Measurements from ENCODE around the gene IRAK4. TPM values are rescaled to one million over a fixed set of nuclear protein-coding genes. Genes with fewer than 3 reads are reported as not detected.

The IRAK4 gene
- total RNA-seq, 6 experiments from 2014 or later: 11.5 to 13.1 (median 12.0) TPM

DNA sequence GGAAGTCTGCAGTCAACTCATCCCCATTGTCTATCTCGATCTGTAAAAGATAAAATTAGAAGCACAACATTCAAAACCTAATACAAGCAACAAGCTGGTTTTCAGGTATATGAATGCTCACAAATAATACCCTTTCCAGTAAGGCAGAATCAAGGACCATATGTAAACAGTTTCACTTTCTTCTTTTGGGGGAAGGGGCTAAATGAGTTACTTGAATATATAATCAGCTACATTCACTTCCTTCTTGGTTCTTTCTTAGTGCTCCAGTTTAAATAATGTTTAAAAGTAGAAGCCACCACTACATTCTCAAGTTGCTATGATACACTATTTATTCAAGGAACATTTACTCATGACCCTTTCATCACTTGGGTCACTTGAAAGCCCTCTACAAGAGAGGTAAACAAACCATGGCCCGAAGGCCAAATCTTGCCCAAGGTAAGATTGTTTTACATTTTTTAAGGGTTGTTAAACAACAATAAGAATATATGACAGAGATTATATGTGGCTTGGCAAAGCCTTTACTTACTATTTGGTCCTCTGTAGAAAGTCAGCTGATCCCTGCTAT, 37.0 kb downstream of the IRAK4 start:
- TF ChIP-seq, protein P1, sequence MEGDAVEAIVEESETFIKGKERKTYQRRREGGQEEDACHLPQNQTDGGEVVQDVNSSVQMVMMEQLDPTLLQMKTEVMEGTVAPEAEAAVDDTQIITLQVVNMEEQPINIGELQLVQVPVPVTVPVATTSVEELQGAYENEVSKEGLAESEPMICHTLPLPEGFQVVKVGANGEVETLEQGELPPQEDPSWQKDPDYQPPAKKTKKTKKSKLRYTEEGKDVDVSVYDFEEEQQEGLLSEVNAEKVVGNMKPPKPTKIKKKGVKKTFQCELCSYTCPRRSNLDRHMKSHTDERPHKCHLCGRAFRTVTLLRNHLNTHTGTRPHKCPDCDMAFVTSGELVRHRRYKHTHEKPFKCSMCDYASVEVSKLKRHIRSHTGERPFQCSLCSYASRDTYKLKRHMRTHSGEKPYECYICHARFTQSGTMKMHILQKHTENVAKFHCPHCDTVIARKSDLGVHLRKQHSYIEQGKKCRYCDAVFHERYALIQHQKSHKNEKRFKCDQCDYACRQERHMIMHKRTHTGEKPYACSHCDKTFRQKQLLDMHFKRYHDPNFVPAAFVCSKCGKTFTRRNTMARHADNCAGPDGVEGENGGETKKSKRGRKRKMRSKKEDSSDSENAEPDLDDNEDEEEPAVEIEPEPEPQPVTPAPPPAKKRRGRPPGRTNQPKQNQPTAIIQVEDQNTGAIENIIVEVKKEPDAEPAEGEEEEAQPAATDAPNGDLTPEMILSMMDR (IDR thresholded peaks at IDR 0.05): no peak
- H3K36me3 Mint-ChIP-seq (ENCODE audit: low read depth): peaks cover 22% of the 10 kb centered on the region
- H3K4me3 Mint-ChIP-seq: no peak overlapping the region
- H3K9me3 Mint-ChIP-seq: no peaks in the 10 kb centered on the region
- H3K27me3 Mint-ChIP-seq (ENCODE audit: insufficient read depth): no peaks in the 10 kb centered on the region
- no peaks in the 10 kb centered on the region for H3K4me1 Mint-ChIP-seq (ENCODE audit: low read depth)
- DNase-seq: no peak
- no peak overlapping the region for H3K27ac Mint-ChIP-seq

DNA sequence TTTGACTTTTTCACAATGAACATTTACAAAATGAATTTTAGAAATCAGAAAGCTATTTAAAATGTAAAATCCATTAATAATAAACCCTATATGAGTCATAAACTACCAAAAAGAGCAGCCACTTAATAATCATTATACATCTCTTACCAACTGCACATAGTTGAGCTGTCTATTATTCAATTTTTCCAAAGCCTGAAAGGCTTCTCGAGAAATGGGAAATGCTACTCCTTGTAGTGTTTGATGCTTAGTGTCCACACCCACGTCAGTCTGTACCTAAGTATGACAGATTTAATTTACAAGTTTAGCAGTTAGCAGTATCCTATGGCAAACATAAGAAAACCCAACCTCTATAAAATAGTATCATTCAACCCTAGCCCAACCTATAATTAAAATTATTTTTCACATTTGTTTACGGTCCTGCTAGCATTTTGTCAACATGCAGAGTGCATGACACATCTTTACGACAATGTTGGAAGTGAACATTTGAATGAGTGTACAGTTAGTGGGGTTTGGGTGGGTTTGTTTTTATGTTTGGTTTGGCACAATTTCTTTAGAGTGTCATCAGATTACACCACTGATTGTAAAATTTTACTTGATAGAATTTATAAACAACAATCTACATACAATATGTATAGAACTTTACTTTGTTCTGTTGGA, 38.9 kb downstream of the IRAK4 start:
- Mint-ChIP-seq H3K27ac (no peak overlapping the region), H3K27me3 (ENCODE audit: insufficient read depth) (no peaks in the 10 kb centered on the region), H3K9me3 (no peaks in the 10 kb centered on the region), H3K4me3 (no peak overlapping the region), H3K36me3 (ENCODE audit: low read depth) (peaks cover 22% of the 10 kb centered on the region), H3K4me1 (ENCODE audit: low read depth) (no peaks in the 10 kb centered on the region)
- DNase-seq: no peak
- TF ChIP-seq, protein P1 (IDR thresholded peaks at IDR 0.05): no peak

DNA sequence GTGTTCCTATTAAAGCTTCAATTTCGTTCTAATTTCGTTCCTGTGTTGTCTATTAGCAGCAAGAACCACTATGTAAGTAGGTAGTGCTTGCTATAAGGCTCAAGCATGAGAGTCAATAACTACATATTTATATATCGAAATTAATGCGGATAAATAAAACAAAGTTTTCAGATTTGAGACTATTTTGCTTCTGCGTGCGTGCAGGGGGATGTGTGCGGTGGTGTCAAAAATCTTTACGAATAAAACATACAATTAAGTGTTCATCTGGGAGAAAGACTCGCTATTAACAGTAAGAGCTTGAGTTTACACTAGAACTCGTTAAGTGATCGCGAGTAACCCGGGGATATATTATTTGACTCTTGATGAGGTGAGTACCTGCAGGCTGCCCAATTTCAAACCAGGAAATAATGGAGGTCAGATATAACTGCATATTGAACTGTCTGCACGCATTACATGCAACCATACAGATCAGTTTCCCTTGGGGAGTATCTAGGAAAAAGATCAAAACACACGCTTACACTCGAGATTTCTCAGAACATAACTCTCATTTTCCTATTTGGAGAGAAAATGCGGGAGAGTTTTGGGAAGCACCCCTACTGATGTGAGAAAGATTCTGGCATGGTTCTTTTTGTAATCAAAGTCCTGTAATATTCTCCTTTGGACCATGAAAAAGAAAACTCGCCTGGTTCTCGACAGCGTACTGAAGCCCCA, 46.6 kb downstream of the IRAK4 start:
- Mint-ChIP-seq H3K4me3 (peak overlapping the region; percentile 95), H3K27me3 (ENCODE audit: insufficient read depth) (no peaks in the 10 kb centered on the region), H3K4me1 (ENCODE audit: low read depth) (peaks cover 29% of the 10 kb centered on the region), H3K36me3 (ENCODE audit: low read depth) (peaks cover 4% of the 10 kb centered on the region), H3K27ac (peak overlapping the region; percentile 99), H3K9me3 (no peaks in the 10 kb centered on the region)
- TF ChIP-seq, protein P1 (IDR thresholded peaks at IDR 0.05): no peak
- no peak for DNase-seq

DNA sequence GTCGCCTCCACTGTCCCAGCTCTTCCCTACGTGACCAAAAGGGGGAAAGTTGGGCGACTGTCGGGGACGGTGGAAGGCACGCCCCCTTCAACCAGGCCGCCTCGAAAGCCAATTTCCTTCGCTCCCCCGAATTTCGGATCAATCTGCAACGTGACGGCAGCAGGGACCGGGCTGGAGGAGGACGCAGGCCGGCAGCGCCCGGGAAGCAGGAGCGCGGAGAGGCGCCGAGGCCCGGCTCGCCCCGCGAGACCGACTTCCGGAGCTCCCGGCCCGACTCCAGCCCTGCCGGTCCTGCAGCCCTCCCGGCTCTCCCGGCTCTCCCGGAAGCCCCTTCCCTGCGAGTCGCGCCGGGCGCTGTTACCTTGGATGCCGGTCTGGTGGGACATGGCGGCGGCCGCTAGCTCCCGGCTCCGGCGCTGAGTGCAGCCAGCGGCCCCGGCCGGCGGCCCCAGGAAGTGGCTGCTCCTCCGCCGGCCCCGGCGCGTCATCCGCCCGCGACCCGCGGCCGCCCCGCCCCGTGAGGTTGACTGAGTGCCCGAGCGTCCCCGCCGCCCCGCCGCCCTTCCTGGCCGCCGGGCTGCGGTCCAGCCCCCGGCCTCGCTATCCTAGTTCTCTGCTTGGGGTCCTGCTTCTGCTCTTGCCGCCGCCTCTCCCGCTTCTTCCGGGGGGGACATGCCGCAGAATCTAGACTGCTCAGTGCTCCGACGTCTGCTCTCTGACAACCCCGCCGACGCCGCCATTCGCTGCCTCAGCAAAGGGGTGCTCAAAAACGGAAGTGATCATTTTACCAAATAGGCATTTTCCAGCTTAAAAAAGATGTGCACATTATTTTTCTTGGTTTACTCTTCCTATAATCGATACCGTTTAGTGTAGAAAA, 47.3 kb downstream of the IRAK4 start, which contains the start of gene TWF1:
Gene TWF1, minus strand, starts transcription at position 458 of the 877 bp plus-strand sequence. Its CDS starts 72 bp downstream, at position 386.
- Mint-ChIP-seq H3K4me1 (ENCODE audit: low read depth) (peaks cover 29% of the 10 kb centered on the region), H3K9me3 (no peaks in the 10 kb centered on the region), H3K27me3 (ENCODE audit: insufficient read depth) (no peaks in the 10 kb centered on the region), H3K36me3 (ENCODE audit: low read depth) (peaks cover 4% of the 10 kb centered on the region), H3K4me3 (peak within 1 kb of the TSS; percentile 95), H3K27ac (peak within 1 kb of the TSS; percentile 99)
- TF ChIP-seq, protein P1 (IDR thresholded peaks at IDR 0.05): peak; percentile 64
- peak; percentile 70 for DNase-seq

DNA sequence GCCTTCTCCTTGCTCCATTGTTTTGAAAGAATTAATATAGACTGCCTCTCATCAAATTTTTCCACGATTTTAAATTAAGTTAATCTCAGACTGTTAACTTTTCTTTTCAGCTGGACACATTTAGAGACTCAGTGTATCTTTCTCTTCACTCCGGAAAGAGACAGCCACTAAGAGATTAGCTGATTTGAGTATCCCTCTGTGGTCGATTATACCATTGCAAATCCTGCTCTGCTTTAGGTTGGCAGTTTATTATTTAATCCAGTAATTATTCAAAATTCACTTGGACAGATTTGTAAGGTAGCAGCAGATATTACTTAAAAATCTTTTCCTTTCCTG, 48.0 kb downstream of the IRAK4 start:
- peak overlapping the region; percentile 95 for H3K4me3 Mint-ChIP-seq
- DNase-seq: no peak
- peak overlapping the region; percentile 99 for H3K27ac Mint-ChIP-seq
- H3K27me3 Mint-ChIP-seq (ENCODE audit: insufficient read depth): no peaks in the 10 kb centered on the region
- H3K36me3 Mint-ChIP-seq (ENCODE audit: low read depth): peaks cover 4% of the 10 kb centered on the region; the same call in 1 of the 2 replicates
- TF ChIP-seq, protein P1 (IDR thresholded peaks at IDR 0.05): no peak
- peaks cover 29% of the 10 kb centered on the region for H3K4me1 Mint-ChIP-seq (ENCODE audit: low read depth)
- H3K9me3 Mint-ChIP-seq: no peaks in the 10 kb centered on the region
